ENCODE data around the gene SLC39A12.

The SLC39A12 gene

GRCh38 chr10:18010050-18010449 lies 58.3 kb downstream of the SLC39A12 start:
- TF ChIP-seq CTCF (IDR thresholded peaks at IDR 0.05; ENCODE audit: low read depth, low read length) = no peak
- no peak overlapping the region for H3K4me3 ChIP-seq (ENCODE audit: low read depth, low read length)

DNA sequence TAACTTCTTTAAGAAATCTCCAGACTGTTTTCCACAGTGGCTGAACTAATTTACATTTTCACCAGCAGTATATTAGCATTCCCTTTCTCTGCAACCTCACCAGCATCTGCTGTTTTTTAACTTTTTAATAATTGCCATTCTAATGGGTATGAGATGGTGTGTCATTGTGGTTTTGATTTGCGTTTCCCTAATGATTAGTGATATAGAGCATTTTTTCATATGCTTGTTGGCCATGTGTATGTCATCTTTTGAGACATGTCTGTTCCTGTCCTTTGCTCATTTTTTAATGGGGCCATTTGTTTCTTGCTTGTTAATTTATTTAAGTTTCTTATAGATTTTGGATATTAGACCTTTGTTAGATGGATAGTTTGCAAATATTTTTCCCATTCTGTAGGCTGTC lies 68.8 kb downstream of the SLC39A12 start:
- H3K4me3 ChIP-seq (ENCODE audit: low read depth, low read length) = no peak overlapping the region
- no peak for TF ChIP-seq CTCF (IDR thresholded peaks at IDR 0.05; ENCODE audit: low read depth, low read length)

DNA sequence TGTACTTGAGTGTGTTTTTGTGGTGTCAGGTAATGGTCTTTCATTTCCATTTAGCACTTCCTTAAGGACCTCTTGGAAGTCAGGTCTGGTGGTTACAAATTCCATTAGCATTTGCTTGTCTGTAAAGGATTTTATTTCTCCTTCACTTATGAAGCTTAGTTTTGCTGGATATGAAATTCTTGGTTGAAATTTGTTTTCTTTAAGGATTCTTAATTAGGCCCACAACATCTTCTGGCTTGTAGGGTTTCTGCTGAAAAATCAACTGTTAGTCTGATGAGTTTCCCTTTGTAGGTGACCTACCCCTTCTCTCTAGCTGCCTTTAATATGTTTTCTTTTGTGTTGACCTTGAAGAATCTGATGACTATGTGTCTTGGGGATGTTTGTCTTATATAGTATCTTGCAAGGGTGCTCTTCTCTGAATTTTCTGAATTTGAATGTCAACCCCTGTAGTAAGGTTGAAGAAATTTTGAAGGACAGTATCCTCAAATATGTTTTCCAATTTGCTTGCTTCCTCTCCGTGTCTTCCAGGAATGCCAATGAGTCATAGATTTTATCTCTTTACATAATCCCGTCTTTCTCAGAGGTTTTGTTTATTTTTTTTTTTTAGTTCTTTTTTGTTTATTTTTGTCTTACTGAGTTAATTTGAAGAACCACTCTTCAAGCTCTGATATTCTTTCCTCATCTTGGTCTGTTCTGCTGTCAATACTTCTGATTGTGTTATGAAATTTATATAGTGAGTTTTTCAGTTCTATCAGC lies 70.2 kb downstream of the SLC39A12 start:
- no peak overlapping the region for H3K4me3 ChIP-seq (ENCODE audit: low read depth, low read length)
- no peak for TF ChIP-seq CTCF (IDR thresholded peaks at IDR 0.05; ENCODE audit: low read depth, low read length)

DNA sequence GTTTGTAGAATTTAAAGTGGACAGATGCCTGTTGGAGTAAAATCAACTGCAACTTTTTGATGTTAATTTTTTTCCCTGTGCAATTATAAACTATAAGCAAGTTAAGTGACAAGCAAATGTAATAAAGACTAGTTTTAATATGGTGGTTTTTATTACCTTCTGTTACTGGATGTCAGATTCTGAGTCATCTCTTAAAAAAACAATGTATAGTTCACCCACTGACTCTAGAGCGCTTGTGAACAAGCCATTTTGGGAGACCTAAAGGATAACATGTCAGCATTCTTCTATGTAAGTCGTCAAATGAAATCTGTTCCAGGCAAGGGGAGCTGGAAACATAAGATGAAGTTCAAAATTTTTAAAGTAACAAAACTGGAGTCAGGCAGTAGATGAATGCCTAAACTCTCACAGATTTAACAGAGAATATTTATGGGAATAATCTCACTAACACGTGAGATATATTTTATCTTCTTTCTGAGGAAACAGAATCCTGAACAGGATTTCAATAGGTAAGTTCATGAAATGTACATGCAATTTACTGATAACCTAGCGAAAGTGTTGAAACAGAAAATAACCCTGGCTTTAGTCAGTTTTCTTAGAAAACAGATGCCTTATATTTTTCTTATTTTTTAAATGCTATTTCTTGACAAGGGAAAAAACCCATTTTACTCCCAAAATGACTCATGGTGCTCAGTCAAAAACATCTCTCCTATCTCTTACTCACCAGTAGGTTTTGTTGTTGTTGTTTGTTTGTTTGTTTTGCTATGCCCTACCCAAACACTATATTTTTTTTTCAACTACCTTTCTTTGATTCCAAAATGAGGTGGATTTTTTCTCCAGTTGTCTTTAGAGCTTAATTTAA lies 91.7 kb downstream of the SLC39A12 start:
- no peak overlapping the region for H3K4me3 ChIP-seq (ENCODE audit: low read depth, low read length)
- TF ChIP-seq CTCF (IDR thresholded peaks at IDR 0.05; ENCODE audit: low read depth, low read length) = no peak

DNA sequence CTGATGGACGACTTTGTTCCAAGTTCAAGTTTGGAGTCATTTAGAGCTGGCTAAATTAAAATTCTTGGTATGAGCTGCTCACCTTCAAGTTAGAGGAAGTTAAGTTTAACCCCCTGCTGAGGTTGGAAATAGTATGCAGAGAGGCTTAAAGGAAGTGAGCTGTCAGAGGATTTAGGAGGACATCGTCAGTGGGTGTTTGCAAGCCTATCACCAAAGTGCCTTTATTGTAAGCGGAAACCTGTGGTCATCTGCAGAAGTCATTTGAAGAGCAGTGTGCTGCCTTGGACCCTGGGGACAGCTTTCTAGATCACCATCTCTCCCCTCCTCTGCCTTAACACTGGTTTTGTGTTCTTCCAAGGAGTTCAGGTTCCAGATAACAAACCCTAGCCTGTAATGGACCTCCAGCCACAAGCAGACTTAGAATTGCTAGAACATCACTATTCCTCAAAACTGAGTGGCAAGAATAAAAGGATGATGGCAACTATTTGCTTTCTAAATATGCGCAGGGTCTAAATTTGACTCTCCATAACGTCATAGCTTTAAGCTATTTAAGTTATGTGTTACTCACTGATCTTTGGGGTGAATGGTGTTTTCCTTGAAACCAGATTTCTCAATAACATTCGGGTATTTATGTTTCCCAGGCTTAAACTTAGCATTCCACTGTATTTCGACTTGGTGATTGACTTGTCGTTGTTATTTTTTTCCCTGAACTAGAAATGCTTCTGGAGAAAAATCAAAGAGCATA lies 93.4 kb downstream of the SLC39A12 start:
- TF ChIP-seq CTCF (IDR thresholded peaks at IDR 0.05; ENCODE audit: low read depth, low read length) = no peak
- no peak overlapping the region for H3K4me3 ChIP-seq (ENCODE audit: low read depth, low read length)

GRCh38 chr10:18056583-18056982 lies 104.9 kb downstream of the SLC39A12 start:
- no peak for TF ChIP-seq CTCF (IDR thresholded peaks at IDR 0.05; ENCODE audit: low read depth, low read length)
- H3K4me3 ChIP-seq (ENCODE audit: low read depth, low read length) = no peak overlapping the region

All from WI38 (cell line).